ENCODE measurements around the gene ACAA2. TPM values are rescaled to one million over a fixed set of nuclear protein-coding genes. Genes with fewer than 3 reads are reported as not detected.

Gene ACAA2
- total RNA-seq, 1 donor from 2014 or later = 22.5 TPM

DNA sequence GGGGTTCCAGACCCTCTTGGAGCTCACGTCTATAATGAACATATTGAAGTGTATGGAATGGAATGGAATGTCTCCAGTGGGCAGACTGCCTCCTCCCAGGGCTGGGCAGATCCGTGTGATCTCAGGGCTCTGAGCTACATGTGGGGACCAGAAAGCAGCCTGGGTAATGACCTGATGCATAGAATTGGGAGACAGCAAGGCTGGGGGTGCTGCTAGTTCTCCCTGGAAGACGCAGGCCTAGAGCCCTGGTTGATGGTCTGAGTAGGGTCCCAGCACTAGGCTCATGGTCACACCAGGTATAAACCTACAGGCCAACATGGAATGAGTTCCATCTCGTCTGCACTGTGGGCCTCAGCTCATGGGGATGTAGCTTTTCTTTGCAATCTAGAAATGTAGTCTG lies 46.7 kb downstream of the ACAA2 start:
- DNase-seq = no peak

DNA sequence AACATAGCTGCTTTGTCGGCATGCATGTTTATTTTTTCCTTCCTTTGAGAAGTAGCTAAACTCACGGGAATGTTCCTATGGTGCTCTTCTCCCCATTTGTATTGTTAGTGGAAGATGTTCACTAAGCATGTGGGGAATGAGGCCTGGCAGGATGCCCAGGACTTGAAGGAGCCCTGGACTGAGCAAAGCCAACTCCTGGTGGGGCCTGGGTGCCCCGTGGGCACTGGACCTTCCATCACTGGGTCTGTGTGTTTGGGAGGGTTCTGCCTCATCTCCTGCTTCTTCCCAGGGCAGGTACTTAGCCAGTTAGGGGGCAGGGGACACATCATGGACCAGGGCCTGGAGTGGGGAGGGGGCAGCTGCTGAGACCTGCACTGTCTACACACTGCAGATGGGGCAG lies 49.3 kb downstream of the ACAA2 start:
- no peak for DNase-seq

DNA sequence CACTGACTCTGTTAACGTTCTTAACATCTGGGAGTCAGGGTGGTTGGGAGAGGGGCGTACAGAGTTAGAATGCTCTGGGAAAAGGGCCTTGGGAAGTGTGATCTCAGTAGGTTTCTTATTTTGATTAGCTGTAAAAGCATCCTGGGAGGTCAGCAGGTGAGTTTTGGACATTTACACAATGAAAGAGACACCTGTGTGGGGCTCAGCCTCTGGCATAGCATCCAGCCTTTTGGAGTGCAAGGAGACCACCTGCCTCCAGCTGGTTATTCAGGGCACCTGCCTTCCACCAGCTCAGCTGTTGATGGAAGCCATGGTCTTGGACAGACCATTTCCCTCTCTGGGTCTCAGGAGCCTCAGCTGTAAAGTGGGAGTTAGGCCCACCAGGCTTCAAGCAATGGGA lies 49.7 kb downstream of the ACAA2 start:
- DNase-seq = no peak

- no peak for DNase-seq
Measured at GRCh38 chr18:49762191-49763077, 50.9 kb downstream of the ACAA2 start.

GRCh38 chr18:49761771-49762170 lies 51.6 kb downstream of the ACAA2 start:
- DNase-seq = no peak

- no peak for DNase-seq
Measured at GRCh38 chr18:49758263-49758610, 55.1 kb downstream of the ACAA2 start.

DNA sequence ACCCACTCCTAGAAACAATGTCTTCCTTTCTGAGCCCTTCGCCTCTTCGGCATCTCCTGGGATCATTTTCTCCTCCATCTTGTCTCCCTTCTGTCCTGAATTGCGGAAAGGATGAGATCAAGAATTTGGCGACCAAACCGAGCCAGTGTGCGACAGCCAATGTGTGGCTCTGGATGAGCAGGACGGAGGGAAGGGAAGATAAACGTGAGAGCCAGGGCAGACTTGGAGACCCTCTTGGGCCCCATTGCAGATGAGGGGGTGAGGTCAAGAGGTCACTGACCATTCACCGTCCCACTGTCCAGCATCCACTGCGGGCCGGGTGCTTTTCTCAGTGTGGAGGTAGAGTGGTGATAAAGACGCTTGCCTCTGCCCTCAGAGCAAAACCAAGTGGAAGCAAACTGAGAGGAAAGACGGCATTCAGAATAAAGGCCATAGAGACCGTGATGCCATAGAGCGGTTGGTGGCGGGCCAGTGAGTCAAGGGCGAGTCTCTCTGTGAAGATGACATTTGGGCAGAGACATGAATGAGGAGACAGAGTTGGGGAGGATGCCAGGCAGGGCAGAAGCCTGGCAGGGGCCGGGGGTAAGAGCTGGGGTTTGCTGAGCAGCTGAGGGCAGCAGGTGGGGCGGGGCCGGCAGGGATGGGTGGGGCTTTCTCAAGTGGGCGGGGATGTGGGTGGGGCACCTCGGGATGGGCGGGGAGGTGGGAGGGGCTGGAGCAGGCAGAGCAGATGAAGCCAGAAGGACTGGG lies 55.6 kb downstream of the ACAA2 start:
- no peak for DNase-seq

DNA sequence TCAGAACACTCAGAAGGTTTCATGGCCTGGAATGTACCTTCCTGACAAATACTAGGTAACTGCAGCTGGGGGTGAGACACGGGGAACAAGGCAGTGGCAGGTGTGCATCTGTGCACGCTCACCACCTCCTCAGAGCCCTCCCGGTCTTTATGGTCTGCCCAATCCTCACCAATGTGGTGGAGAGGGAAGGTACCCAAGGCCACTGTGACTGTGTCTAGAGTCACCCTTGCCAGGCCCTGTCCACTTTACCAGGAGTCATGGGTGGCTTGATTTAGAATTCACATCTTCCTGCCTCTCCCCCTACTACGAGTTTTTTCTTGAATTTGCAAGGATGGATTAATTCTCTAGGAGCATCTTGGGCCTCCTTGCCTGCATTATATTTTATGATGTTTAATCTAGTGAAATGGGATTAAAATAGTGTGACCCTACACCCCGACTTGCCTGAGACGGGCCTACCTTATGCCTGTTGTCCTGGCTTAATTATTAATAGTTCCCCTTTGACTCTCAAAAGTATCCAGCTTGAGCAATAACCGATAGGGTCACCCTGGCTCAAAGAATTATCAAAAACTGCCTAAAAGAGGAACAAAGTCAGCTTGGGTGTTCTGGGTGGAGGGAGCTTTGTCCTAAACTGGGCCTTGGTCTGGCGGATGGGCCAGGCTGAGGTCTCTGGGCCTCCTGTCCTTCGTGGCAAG lies 56.5 kb downstream of the ACAA2 start:
- no peak for DNase-seq

DNA sequence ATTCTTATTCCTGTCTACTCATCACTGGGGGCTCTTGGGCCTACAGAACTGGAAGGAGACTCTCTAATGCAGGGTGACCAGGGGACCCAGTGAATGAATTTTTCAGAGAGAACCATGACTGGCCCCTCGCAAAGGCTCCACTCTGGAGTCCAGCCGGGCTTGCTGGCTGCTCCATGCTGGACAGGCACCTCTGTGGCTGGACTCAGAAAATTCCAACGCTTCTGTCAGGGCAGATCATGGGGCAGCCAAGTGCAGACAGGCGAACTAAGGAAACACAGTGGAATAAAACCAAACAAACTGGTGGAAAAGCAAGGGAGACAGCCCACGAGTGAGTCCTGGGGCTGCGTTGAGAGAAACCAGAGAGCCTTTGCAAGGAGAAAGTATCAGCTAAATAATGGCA lies 57.2 kb downstream of the ACAA2 start:
- no peak for DNase-seq

GRCh38 chr18:49755489-49755888 lies 57.8 kb downstream of the ACAA2 start:
- no peak for DNase-seq

DNA sequence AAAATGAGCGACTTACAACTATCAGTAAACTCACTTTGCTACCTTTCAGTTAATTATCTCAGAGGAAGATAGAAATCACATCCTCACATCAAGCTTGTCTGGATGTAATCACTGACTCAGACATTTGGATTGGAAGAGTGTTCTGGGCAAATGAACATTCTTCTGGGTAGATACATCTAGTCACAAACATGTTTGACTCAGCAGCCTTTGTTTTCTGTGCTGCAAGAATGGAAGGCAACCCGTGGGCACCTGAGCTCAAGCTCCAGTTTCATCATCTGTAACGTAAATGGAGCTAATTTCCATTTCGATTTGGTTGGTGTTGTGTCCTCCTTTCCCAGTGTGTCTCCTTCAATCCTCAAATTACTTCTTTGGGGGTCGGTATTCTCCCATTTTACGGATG lies 58.5 kb downstream of the ACAA2 start:
- DNase-seq = no peak

GRCh38 chr18:49753643-49754042 lies 59.7 kb downstream of the ACAA2 start:
- DNase-seq = no peak

- no peak for DNase-seq
Measured at GRCh38 chr18:49752095-49752457, 61.3 kb downstream of the ACAA2 start.

DNA sequence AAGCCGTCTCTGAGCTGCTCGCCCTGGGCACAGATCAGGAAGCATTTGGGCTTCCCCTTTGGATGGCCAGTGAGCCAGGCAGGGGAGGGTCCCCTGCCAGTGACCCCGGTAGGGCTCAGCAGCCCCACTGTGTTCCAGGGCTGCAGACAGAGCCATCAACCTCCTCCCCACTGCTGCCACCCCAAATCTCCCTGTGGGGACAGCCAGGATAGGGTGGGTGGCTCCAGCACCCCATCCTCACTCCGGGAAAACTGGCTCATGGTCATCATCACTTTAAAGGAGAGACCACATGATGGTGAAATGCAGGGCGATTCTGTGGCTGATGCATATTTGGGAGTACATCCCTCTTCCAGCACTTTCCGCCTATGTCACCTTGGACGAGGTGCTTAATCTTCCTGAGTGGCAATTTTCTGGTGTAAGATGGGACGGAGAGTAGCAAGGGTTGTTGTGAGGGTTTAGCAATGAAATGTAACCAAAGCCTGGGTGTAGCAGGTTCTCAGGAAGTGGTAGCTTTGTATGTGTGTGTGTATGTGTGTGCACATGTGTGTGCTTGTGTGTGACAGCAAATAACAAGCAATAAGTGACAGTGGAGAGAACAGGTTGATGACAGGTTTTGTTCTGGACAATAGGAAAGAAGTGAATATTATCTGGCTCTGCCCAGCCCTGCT lies 61.8 kb downstream of the ACAA2 start:
- no peak for DNase-seq

DNA sequence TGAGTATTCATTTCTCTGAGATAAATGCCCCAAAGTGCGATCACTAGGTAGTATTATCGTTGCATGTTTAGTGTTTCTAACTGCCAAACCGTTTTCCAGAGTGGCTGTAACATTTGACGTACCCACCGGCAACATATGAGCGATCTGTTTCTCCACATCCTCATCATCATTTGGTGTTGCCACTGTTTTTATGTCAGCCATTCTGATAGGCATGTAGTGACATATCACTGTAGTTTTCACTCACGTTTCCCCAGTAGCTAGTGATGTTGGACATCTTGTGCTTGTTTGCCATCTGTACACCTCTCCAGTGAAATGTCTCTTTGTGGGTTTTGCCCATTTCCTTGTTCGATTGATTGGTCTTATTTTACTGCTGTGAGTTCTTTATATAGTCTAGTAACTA lies 63.8 kb downstream of the ACAA2 start:
- DNase-seq = no peak

GRCh38 chr18:49747876-49748275 lies 65.5 kb downstream of the ACAA2 start:
- no peak for DNase-seq

DNA sequence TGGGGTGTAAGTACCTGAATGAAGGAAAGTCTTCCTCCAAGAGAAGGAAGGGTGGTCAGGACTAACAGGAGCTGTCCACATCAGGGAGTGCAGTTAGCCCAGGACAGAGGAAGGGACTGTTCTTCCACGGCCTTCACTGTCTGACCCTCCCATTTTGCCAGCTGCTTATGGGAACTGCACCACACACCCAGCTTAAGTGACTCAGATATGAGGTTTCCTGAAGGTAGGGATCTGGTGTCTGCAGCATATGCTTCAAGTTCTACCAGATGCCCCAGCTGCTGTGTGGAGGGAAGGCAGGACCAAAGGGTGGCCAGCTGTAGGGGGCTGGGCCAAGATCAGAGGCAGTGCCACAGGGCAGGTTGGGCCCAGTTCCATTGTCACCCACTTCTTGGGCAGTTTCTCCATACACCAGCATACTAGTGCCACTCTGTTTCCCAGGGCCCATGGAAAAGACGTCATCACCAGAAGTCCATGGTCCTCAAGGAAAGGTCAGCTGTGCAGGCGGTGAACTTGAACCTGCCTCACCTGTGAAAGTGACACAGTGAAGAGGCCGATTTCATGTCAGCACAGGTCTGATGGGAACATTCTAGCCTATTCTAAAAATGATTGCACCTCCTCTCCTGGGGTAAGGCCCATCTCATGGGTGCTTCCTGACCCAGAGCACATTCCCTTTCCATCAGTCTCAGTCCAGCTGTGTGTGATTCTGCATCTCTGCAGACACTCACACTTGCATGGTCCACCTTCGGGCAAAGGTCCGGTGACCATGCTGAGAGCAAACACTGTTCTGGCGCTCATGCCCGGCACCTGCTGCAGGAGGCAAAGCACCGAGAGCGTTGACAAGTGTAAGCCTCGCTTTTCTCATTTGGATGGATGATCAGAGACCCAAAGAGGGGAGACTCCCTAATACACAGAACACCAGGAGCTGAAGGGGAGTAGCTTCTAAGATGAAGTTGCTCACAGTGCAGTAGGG lies 68.0 kb downstream of the ACAA2 start:
- DNase-seq = no peak

DNA sequence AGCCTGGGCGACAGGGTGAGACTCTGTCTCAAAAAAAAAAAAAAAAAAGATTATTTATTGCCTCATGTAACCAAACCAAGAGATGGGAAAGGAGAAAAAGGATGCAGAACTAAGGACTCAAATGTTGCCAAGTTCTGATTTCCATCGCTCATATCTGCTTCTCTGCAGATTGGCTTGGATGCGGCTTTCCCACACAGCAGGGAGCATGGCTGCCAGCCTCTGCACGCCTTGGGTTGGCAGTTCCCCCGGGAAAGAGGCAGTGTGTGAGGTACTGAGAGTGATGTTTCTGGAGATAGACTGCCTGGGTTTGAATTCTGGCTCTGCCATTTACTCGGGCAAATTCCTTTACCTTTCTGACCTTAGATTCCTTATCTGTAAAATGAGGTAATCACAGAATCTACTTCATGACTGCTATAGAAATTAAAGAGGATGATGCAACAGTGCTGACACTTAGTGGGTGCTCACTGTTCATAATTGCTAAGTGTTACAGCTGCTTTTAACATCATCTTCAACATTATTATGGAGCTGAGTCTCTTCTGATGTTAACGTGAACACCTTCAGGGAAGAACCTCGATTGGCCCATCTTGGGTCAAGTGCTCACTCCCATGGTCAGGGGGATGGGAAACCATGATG lies 68.8 kb downstream of the ACAA2 start:
- DNase-seq = no peak

GRCh38 chr18:49743117-49743567 lies 70.2 kb downstream of the ACAA2 start:
- DNase-seq = no peak

- DNase-seq = no peak
Measured at GRCh38 chr18:49742316-49743116, 70.8 kb downstream of the ACAA2 start.
